Testis (tissue), 3 donors: ENCODE results near the gene BPIFB2. TPM values are rescaled to one million over a fixed set of nuclear protein-coding genes. Genes with fewer than 3 reads are reported as not detected.

Source experiments
- DNase-seq: peaks from one replicate; pipeline ENCODE4 v3.0.0-alpha.2; 2019
- H3K27ac ChIP-seq, 2 donors: fragments of 200-600 bp; sonication (generic); one replicate each; pipeline ENCODE4 v1.5.1; 2019
- H3K27me3 ChIP-seq: fragments of 200-600 bp; sonication (generic); one replicate; pipeline ENCODE4 v1.5.1; 2019
- H3K36me3 ChIP-seq: fragments of 200-600 bp; sonication (generic); one replicate; pipeline ENCODE4 v1.5.1; 2017; ENCODE audit warnings: low read depth; ENCODE audit errors: missing control alignments
- H3K4me1 ChIP-seq: fragments of 200-600 bp; sonication (generic); one replicate; pipeline ENCODE4 v1.5.1; 2019
- H3K4me3 ChIP-seq, 2 donors: fragments of 200-600 bp; sonication (generic); one replicate each; pipeline ENCODE4 v1.5.1; 2017 to 2019
- H3K9me3 ChIP-seq: fragments of 200-600 bp; sonication (generic); one replicate; pipeline ENCODE4 v1.5.1; 2017
- CTCF ChIP-seq, 3 experiments: fragments of 450-650 bp in 2 of 3; fragments of 200-600 bp in 1 of 3; sonication (generic) in 1 of 3; IDR thresholded peaks; one replicate each; pipeline ENCODE4 v1.5.1; 2016 to 2019; ENCODE audit warnings: antibody characterized with exemption in 3 of 3, mild to moderate bottlenecking in 2 of 3, moderate library complexity in 1 of 3
- POLR2A ChIP-seq: fragments of 450-650 bp; IDR thresholded peaks from one replicate; pipeline ENCODE4 v1.6.1; 2017; ENCODE audit warnings: antibody characterized with exemption, mild to moderate bottlenecking, moderate library complexity
- WGBS, 2 donors: methylation state at CpG; one replicate each; pipeline ENCODE4 v1.1.5; 2018; 5-methylcytosine and 5-hydroxymethylcytosine counted together
- intact Hi-C: fragments of 100-400 bp; cut with DNase I; formaldehyde crosslinking; loops from one replicate; pipeline ENCODE4 v1.15.1; 2023; ENCODE audit warnings: low total_unique reads
- polyA plus RNA-seq: library from polyadenylated mRNA; stranded (reverse); fragments of 350-450 nt; fragmentation: Illumina TruSeq; extraction: RNeasy Lipid Tissue Mini Kit (QIAGEN cat#74804); gene quantifications from one replicate; pipeline ENCODE4 v1.2.3, GENCODE V29; 2014; ENCODE audit warnings: low read depth, low replicate concordance; ENCODE audit not compliant: insufficient read depth
- total RNA-seq, 2 donors: library from RNA; depleted of rRNA; stranded (reverse); fragments of >200 nt; gene quantifications; one replicate each; pipeline ENCODE4 v1.2.3, GENCODE V29; 2016

BPIFB2 gene
- total and polyA plus RNA-seq, 3 donors from 2014 or later: 0.56 to 1.6 (median 1.4) TPM

- no peaks in the 10 kb centered on the region for H3K27me3 ChIP-seq
- H3K4me1 ChIP-seq: no peaks in the 10 kb centered on the region
- no peaks in the 10 kb centered on the region for H3K36me3 ChIP-seq
- no peak overlapping the region for H3K27ac ChIP-seq
- DNase-seq: peak; percentile 7
- H3K9me3 ChIP-seq: no peaks in the 10 kb centered on the region
- TF ChIP-seq CTCF (IDR thresholded peaks at IDR 0.05): no peak
- no peak for TF ChIP-seq POLR2A
- no peak overlapping the region for H3K4me3 ChIP-seq
- intact Hi-C loops: no loop called here
- WGBS, 2 donors: 90 to 91% methylated on average over 15 to 16 of the region's 16 CpGs
Observed at GRCh38 chr20:32967961-32968457, 39.5 kb upstream of the BPIFB2 start.

- Histone ChIP-seq H3K4me3 (no peak overlapping the region), H3K27ac (no peak overlapping the region), H3K9me3 (no peaks in the 10 kb centered on the region), H3K4me1 (no peaks in the 10 kb centered on the region), H3K27me3 (no peaks in the 10 kb centered on the region), H3K36me3 (no peaks in the 10 kb centered on the region)
- DNase-seq: peak; percentile 11
- no peak for TF ChIP-seq CTCF (IDR thresholded peaks at IDR 0.05)
- no peak for TF ChIP-seq POLR2A
- intact Hi-C loops: no loop called here
- WGBS, 2 donors: 68 to 76% methylated on average over 18 to 19 of the region's 19 CpGs
Observed at GRCh38 chr20:32968478-32969241, 38.8 kb upstream of the BPIFB2 start.

GRCh38 chr20:32969356-32970114 is 38.0 kb upstream of the BPIFB2 start:
- Histone ChIP-seq H3K36me3 (no peaks in the 10 kb centered on the region), H3K4me3 (no peak overlapping the region), H3K4me1 (no peaks in the 10 kb centered on the region), H3K27me3 (no peaks in the 10 kb centered on the region), H3K9me3 (no peaks in the 10 kb centered on the region), H3K27ac (no peak overlapping the region)
- 82 to 94% methylated on average over 3 to 13 of the region's 13 CpGs for WGBS, 2 donors
- DNase-seq: peak; percentile 7
- TF ChIP-seq POLR2A: no peak
- no peak for TF ChIP-seq CTCF (IDR thresholded peaks at IDR 0.05)
- intact Hi-C loops: no loop called here

GRCh38 chr20:32970115-32970972 is 37.2 kb upstream of the BPIFB2 start:
- Histone ChIP-seq H3K36me3 (no peaks in the 10 kb centered on the region), H3K27me3 (no peaks in the 10 kb centered on the region), H3K4me1 (no peaks in the 10 kb centered on the region), H3K9me3 (no peaks in the 10 kb centered on the region), H3K4me3 (no peak overlapping the region), H3K27ac (no peak overlapping the region)
- no peak for TF ChIP-seq CTCF (IDR thresholded peaks at IDR 0.05)
- 92 to 94% methylated on average over 7 to 13 of the region's 15 CpGs for WGBS, 2 donors
- intact Hi-C loops: no loop called here
- DNase-seq: peak; percentile 6
